Prostate gland (tissue), 2 donors: ENCODE data around the gene RTN4R. TPM values are rescaled to one million over a fixed set of nuclear protein-coding genes. Genes with fewer than 3 reads are reported as not detected.

Experiments
- DNase-seq: peaks from one replicate; pipeline ENCODE4 v3.0.0-alpha.2; 2019; ENCODE audit warnings: low spot score
- H3K27ac ChIP-seq, 2 donors: fragments of 200-600 bp; sonication (generic); 2 replicates each; pipeline ENCODE4 v1.5.1; 2017 to 2019
- H3K27me3 ChIP-seq: fragments of 200-600 bp; sonication (generic); replicated peaks from 2 replicates; pipeline ENCODE4 v1.5.1; 2019; ENCODE audit not compliant: insufficient read depth
- H3K36me3 ChIP-seq, 2 donors: fragments of 200-600 bp; sonication (generic); 1 replicate in 1 of 2; 2 replicates in 1 of 2; pipeline versions ENCODE4 v1.5.1 to v1.8.1; 2017 to 2019
- H3K4me1 ChIP-seq: fragments of 200-600 bp; sonication (generic); replicated peaks from 2 replicates; pipeline ENCODE4 v1.5.1; 2019
- H3K4me3 ChIP-seq, 2 donors: fragments of 200-600 bp; sonication (generic); 2 replicates each; pipeline ENCODE4 v1.5.1; 2017 to 2019
- H3K9me3 ChIP-seq: fragments of 200-600 bp; sonication (generic); 2 replicates; pipeline ENCODE4 v1.5.1; 2017
- POLR2A ChIP-seq: fragments of 450-650 bp; IDR thresholded peaks from one replicate; pipeline ENCODE4 v1.6.1; 2016; ENCODE audit warnings: antibody characterized with exemption, mild to moderate bottlenecking
- POLR2AphosphoS5 ChIP-seq: sonication (generic); formaldehyde crosslinking; IDR thresholded peaks from one replicate; pipeline ENCODE4 v1.6.1; 2017; ENCODE audit warnings: antibody characterized with exemption
- WGBS: methylation state at CpG from one replicate; pipeline ENCODE4 v1.1.5; 2018; 5-methylcytosine and 5-hydroxymethylcytosine counted together
- intact Hi-C: fragments of 100-400 bp; cut with DNase I; formaldehyde crosslinking; loops from one replicate; pipeline ENCODE4 v1.14.2; 2022
- total RNA-seq, 2 donors: library from RNA; depleted of rRNA; stranded (reverse); fragments of >200 nt; gene quantifications; one replicate each; pipeline ENCODE4 v1.1.0, GENCODE V29; 2016
- TF ChIP-seq, protein P1 (sequence below), 4 experiments: fragments of 200-600 bp in 2 of 4; fragments of 450-650 bp in 2 of 4; sonication (generic) in 2 of 4; IDR thresholded peaks; 1 replicate in 3 of 4; 2 replicates in 1 of 4; pipeline ENCODE4 v1.5.1; 2016 to 2019; ENCODE audit warnings: antibody characterized with exemption in 4 of 4, mild to moderate bottlenecking in 2 of 4, moderate library complexity in 2 of 4

RTN4R gene
- total RNA-seq, 2 donors from 2014 or later: 4.4 to 6.0 TPM

GRCh38 chr22:20302438-20303228 lies 34.5 kb upstream of the RTN4R start:
- H3K36me3 ChIP-seq: no peaks in the 10 kb centered on the region
- intact Hi-C loops: no loop called here
- H3K9me3 ChIP-seq: no peaks in the 10 kb centered on the region
- H3K4me3 ChIP-seq: no peak overlapping the region
- no peaks in the 10 kb centered on the region for H3K27me3 ChIP-seq
- no peaks in the 10 kb centered on the region for H3K4me1 ChIP-seq
- TF ChIP-seq, protein P1, sequence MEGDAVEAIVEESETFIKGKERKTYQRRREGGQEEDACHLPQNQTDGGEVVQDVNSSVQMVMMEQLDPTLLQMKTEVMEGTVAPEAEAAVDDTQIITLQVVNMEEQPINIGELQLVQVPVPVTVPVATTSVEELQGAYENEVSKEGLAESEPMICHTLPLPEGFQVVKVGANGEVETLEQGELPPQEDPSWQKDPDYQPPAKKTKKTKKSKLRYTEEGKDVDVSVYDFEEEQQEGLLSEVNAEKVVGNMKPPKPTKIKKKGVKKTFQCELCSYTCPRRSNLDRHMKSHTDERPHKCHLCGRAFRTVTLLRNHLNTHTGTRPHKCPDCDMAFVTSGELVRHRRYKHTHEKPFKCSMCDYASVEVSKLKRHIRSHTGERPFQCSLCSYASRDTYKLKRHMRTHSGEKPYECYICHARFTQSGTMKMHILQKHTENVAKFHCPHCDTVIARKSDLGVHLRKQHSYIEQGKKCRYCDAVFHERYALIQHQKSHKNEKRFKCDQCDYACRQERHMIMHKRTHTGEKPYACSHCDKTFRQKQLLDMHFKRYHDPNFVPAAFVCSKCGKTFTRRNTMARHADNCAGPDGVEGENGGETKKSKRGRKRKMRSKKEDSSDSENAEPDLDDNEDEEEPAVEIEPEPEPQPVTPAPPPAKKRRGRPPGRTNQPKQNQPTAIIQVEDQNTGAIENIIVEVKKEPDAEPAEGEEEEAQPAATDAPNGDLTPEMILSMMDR (IDR thresholded peaks at IDR 0.05): no peak
- TF ChIP-seq POLR2A: no peak
- TF ChIP-seq POLR2AphosphoS5: no peak
- H3K27ac ChIP-seq: no peak overlapping the region
- WGBS: 83% methylated on average over 10 of the region's 13 CpGs
- DNase-seq: no peak

GRCh38 chr22:20299746-20300136 lies 31.6 kb upstream of the RTN4R start:
- Histone ChIP-seq H3K9me3 (no peaks in the 10 kb centered on the region), H3K4me1 (no peaks in the 10 kb centered on the region), H3K4me3 (peak overlapping the region; percentile 34 to 46), H3K36me3 (no peaks in the 10 kb centered on the region), H3K27me3 (no peaks in the 10 kb centered on the region), H3K27ac (no peak overlapping the region)
- DNase-seq: no peak
- no peak for TF ChIP-seq POLR2AphosphoS5
- TF ChIP-seq, protein P1 (IDR thresholded peaks at IDR 0.05): peak in 1 of 4 experiments; percentile 6
- peak; percentile 17 for TF ChIP-seq POLR2A
- intact Hi-C loops: no loop called here
- WGBS: under 1% methylated on average over 39 of the region's 52 CpGs

DNA sequence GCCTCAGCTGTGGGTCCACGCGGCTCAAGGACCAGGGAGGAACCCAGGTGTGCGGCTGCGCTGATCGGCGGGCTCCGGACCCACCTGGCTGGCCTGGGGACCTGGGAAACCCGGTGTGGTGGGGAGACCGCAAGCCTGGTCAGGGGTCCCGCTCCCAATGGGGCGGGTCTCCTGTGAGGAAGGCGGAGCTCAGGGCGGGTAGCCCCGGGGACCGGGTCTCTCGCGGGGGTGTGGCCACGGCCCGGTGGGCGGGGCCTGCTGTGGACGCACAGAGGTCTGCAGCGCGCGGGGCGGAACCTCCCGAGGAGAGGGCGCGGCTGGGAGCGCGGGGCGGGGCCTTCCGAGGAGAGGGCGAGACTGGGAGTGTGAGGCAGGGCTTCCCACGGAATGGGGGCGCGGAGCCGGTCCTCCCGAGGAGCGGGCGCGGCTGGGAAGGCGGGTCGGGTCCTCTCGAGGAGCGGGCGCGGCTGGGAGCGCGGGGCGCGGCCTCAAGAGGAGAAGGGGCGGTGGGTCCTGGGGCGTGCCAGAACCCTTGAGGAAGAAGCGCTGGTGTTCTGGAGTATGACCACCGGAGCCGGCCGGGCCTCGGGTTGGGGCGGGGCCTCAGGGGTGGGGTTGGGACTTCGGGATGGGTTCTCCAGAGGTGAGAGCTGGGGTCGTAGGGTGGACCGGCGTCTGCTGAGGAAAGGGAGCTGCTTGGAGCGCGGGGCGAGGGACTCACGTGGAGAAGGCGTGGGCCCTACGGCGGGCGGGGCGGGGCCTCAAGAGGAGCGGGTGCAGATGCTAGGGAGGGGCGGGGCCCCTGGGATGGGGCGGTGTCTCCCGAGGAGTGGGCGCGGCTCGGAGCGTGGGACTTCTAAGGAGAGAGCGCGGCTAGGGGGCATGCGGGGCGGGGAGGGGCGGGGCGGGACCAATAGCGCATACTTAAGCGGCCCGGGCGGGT lies 31.0 kb upstream of the RTN4R start:
- Histone ChIP-seq H3K4me3 (peak overlapping the region; percentile 34 to 46), H3K27me3 (no peaks in the 10 kb centered on the region), H3K9me3 (no peaks in the 10 kb centered on the region), H3K4me1 (no peaks in the 10 kb centered on the region), H3K27ac (no peak overlapping the region), H3K36me3 (no peaks in the 10 kb centered on the region)
- TF ChIP-seq, protein P1 (IDR thresholded peaks at IDR 0.05): no peak
- TF ChIP-seq POLR2AphosphoS5 (no peak), POLR2A (peak; percentile 19)
- intact Hi-C loops: no loop called here
- WGBS: 0% methylated on average over 30 of the region's 90 CpGs
- DNase-seq: peak; percentile 84

DNA sequence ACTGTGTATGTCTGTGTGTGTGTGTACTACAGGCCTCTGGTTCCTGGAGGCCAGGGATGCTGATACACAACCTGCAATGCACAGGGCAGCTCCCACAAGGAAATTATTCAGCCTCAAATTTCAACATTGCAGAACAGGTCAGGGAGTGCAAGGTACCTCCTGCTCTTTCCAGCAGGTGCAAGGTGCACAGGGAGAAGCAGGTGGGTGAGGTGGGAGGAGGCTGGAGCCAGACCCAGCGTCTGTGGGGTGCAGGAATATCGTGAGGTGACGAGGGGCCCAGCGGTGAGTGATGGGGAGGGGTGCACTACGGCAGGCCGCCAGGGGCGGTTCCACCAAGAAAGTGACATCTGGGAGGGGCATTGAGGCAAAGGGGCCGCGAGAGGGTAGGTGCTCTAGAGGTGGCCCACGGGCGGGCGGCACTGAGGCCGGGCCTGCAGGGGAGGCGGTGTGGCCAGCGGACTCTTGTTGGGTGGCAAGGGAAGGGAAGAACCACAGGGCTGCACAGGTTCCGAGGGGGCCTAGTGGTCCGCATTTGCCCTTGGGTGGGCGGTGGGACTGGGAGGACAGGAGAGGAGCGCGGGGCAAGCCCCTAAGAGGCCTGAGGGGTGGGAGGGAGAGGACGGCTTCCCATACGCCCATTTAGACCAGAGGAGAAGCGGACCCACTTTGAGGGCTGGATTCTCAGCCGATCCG lies 30.1 kb upstream of the RTN4R start:
- no peaks in the 10 kb centered on the region for H3K36me3 ChIP-seq
- H3K27me3 ChIP-seq: no peaks in the 10 kb centered on the region
- H3K9me3 ChIP-seq: no peaks in the 10 kb centered on the region
- H3K4me3 ChIP-seq: peak overlapping the region; percentile 34 to 46
- no peak for DNase-seq
- no peaks in the 10 kb centered on the region for H3K4me1 ChIP-seq
- TF ChIP-seq, protein P1 (IDR thresholded peaks at IDR 0.05): no peak
- TF ChIP-seq POLR2AphosphoS5: no peak
- TF ChIP-seq POLR2A: no peak
- intact Hi-C loops: no loop called here
- no peak overlapping the region for H3K27ac ChIP-seq
- WGBS: 56% methylated on average over 25 of the region's 25 CpGs
